ENCODE results near the gene RPL9.
A peak's percentile ranks its signal among the peaks of the same experiment; 100 is the strongest.

GRCh38 chr4:39495446-39496213 lies 36.9 kb upstream of the RPL9 start:
- TF ChIP-seq CTCF (IDR thresholded peaks at IDR 0.05) (no peak), POLR2AphosphoS5 (IDR thresholded peaks at IDR 0.05; ENCODE audit: low read depth, low read length) (peak; percentile 61; the same call in 1 of the 2 replicates), SIN3A (IDR thresholded peaks at IDR 0.05; ENCODE audit: borderline replicate concordance, insufficient read depth, low read depth, low read length) (no peak), TCF7L2 (IDR thresholded peaks at IDR 0.05; ENCODE audit: low read depth, low read length) (no peak)
- TF ChIP-seq, protein P1, sequence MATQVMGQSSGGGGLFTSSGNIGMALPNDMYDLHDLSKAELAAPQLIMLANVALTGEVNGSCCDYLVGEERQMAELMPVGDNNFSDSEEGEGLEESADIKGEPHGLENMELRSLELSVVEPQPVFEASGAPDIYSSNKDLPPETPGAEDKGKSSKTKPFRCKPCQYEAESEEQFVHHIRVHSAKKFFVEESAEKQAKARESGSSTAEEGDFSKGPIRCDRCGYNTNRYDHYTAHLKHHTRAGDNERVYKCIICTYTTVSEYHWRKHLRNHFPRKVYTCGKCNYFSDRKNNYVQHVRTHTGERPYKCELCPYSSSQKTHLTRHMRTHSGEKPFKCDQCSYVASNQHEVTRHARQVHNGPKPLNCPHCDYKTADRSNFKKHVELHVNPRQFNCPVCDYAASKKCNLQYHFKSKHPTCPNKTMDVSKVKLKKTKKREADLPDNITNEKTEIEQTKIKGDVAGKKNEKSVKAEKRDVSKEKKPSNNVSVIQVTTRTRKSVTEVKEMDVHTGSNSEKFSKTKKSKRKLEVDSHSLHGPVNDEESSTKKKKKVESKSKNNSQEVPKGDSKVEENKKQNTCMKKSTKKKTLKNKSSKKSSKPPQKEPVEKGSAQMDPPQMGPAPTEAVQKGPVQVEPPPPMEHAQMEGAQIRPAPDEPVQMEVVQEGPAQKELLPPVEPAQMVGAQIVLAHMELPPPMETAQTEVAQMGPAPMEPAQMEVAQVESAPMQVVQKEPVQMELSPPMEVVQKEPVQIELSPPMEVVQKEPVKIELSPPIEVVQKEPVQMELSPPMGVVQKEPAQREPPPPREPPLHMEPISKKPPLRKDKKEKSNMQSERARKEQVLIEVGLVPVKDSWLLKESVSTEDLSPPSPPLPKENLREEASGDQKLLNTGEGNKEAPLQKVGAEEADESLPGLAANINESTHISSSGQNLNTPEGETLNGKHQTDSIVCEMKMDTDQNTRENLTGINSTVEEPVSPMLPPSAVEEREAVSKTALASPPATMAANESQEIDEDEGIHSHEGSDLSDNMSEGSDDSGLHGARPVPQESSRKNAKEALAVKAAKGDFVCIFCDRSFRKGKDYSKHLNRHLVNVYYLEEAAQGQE (IDR thresholded peaks at IDR 0.05; ENCODE audit: insufficient read depth in 1 of 2, low read depth in 2 of 2, low read length in 1 of 2), result no peak

All from Panc1 (cell line).